GM10248 (cell line): ENCODE data around the gene HOXC10.

ENCODE experiments used
- CTCF ChIA-PET: fragments of 300-600 bp; sonication (Branson Sonifier 250); formaldehyde crosslinking; extraction: SDS; loops from one replicate; lab custom pipeline; 2021; ENCODE audit warnings: antibody characterized with exemption; lab: Yijun Ruan, JAX
- POLR2A ChIA-PET: fragments of 350-650 bp; sonication (Branson Sonifier 250); formaldehyde crosslinking; extraction: SDS; loops from one replicate; lab custom pipeline; 2020; ENCODE audit warnings: antibody characterized with exemption; lab: Yijun Ruan, JAX
- DNase-seq: peaks from one replicate; pipeline ENCODE4 v3.0.0; 2012; ENCODE audit errors: extremely low spot score
- CTCF ChIP-seq: IDR thresholded peaks from 2 replicates; pipeline ENCODE4 v1.5.1; 2012; ENCODE audit warnings: mild to moderate bottlenecking, low read depth; ENCODE audit errors: extremely low read depth, missing control alignments, control extremely low read depth

HOXC10 gene

GRCh38 chr12:53980802-53981496 is 4.0 kb upstream of the HOXC10 start:
- TF ChIP-seq CTCF: no peak
- CTCF ChIA-PET: interaction anchor here (1.0 to 2.8 kb wide), 5 partner anchors 52 to 234 kb away, joined by 3 to 10 read pairs (median 3); partner anchors contain the start of gene HOXC5
- DNase-seq: no peak
- POLR2A ChIA-PET: no interaction called here

GRCh38 chr12:53981634-53982565 is 3.0 kb upstream of the HOXC10 start:
- no peak for DNase-seq
- TF ChIP-seq CTCF: no peak
- ChIA-PET CTCF (interaction anchor here (1.3 to 1.9 kb wide), 2 partner anchors 51 to 225 kb away, joined by 3 to 6 read pairs; partner anchors contain the start of gene HOXC5), POLR2A (no interaction called here)

- CTCF ChIA-PET: interaction anchor here (1.3 kb wide), 1 partner anchor 224 kb away, joined by 3 read pairs; no protein-coding TSS in a partner anchor
- no peak for DNase-seq
- POLR2A ChIA-PET: no interaction called here
- no peak for TF ChIP-seq CTCF
These were observed 2.0 kb upstream of the HOXC10 start for GRCh38 chr12:53982648-53983567.

GRCh38 chr12:53983568-53983949 is 1.4 kb upstream of the HOXC10 start:
- no peak for TF ChIP-seq CTCF
- DNase-seq: no peak
- ChIA-PET POLR2A (no interaction called here), CTCF (interaction anchor here (0.8 to 5.5 kb wide), 3 partner anchors 10 to 212 kb away, joined by 3 to 61 read pairs (median 9); partner anchors contain the start of gene HOXC8)

GRCh38 chr12:53983950-53984572 is 885 bp upstream of the HOXC10 start:
- no peak for TF ChIP-seq CTCF
- DNase-seq: no peak
- ChIA-PET POLR2A (no interaction called here), CTCF (interaction anchor here (0.8 to 5.6 kb wide), 13 partner anchors 9 to 230 kb away, joined by 3 to 74 read pairs (median 9); partner anchors contain the start of gene HOXC8)
